Fibroblast of skin of left quadriceps (primary cell): ENCODE data around the gene AFP.
"Not testable (repeated sequence)": the region's sequence is repeated elsewhere in the genome, so short reads cannot be mapped to it uniquely, and the experiment has no call there.

Source experiments
- DNase-seq, 2 experiments: peaks; one replicate each; pipeline ENCODE4 v3.0.0-alpha.2; 2013; ENCODE audit warnings: low read depth in 2 of 2

Gene AFP

GRCh38 chr4:73435984-73436383, at the start of gene AFP:
TSS of gene AFP (plus strand) at chr4:73436221. CDS start at chr4:73436263, 42 bp downstream.
- no peak for DNase-seq

- DNase-seq: no peak
Observed at GRCh38 chr4:73387552-73387951, 48.5 kb upstream of the AFP start.

GRCh38 chr4:73388887-73389286, 47.1 kb upstream of the AFP start:
- DNase-seq: no peak

GRCh38 chr4:73389663-73390062, 46.4 kb upstream of the AFP start:
- DNase-seq: not testable (repeated sequence)

GRCh38 chr4:73391774-73392173, 44.2 kb upstream of the AFP start:
- DNase-seq: no peak

GRCh38 chr4:73392936-73393335, 43.1 kb upstream of the AFP start:
- no peak for DNase-seq

- DNase-seq: no peak
Observed at GRCh38 chr4:73396304-73396703, 39.7 kb upstream of the AFP start.

- no peak for DNase-seq
Observed at GRCh38 chr4:73396993-73397972, 38.7 kb upstream of the AFP start.

- no peak for DNase-seq
Observed at GRCh38 chr4:73401412-73401811, 34.6 kb upstream of the AFP start.

- no peak for DNase-seq
Observed at GRCh38 chr4:73404042-73404441, 32.0 kb upstream of the AFP start, which contains the start of gene ALB. TSS of gene ALB (plus strand) at chr4:73404287. CDS start at chr4:73404328, 41 bp downstream.

GRCh38 chr4:73404457-73404856, 31.6 kb upstream of the AFP start:
- DNase-seq: no peak

- no peak for DNase-seq
Observed at GRCh38 chr4:73405138-73405537, 30.9 kb upstream of the AFP start.

- DNase-seq: no peak
Observed at GRCh38 chr4:73406548-73406875, 29.5 kb upstream of the AFP start.

- DNase-seq: no peak
Observed at GRCh38 chr4:73407227-73407673, 28.8 kb upstream of the AFP start.

- no peak for DNase-seq
Observed at GRCh38 chr4:73408181-73408867, 27.7 kb upstream of the AFP start.

- DNase-seq: no peak
Observed at GRCh38 chr4:73409012-73409862, 26.8 kb upstream of the AFP start.

- DNase-seq: no peak
Observed at GRCh38 chr4:73409978-73410548, 26.0 kb upstream of the AFP start.

GRCh38 chr4:73410916-73411730, 24.9 kb upstream of the AFP start:
- DNase-seq: no peak

- DNase-seq: no peak
Observed at GRCh38 chr4:73411731-73412414, 24.1 kb upstream of the AFP start.

- DNase-seq: no peak
Observed at GRCh38 chr4:73413294-73413755, 22.7 kb upstream of the AFP start.
